ENCODE data around the gene CCDC106. TPM values are rescaled to one million over a fixed set of nuclear protein-coding genes. Genes with fewer than 3 reads are reported as not detected.

CCDC106 gene
- total RNA-seq, 1 experiment from 2014 or later = 47.8 TPM

GRCh38 chr19:55694241-55694655, 46.2 kb downstream of the CCDC106 start:
- no peak for TF ChIP-seq POLR2AphosphoS5 (IDR thresholded peaks at IDR 0.05; ENCODE audit: low read depth, low read length)
- TF ChIP-seq REST (IDR thresholded peaks at IDR 0.05; ENCODE audit: insufficient read depth in 1 of 2, low read depth in 2 of 2, low read length in 1 of 2) = no peak
- no peak for TF ChIP-seq TCF7L2 (IDR thresholded peaks at IDR 0.05; ENCODE audit: low read depth, low read length)
- no peak for TF ChIP-seq CTCF (IDR thresholded peaks at IDR 0.05)
- no peak for TF ChIP-seq SIN3A (IDR thresholded peaks at IDR 0.05; ENCODE audit: borderline replicate concordance, insufficient read depth, low read depth, low read length)
- Histone ChIP-seq H3K27ac (ENCODE audit: low read length) (no peak overlapping the region), H3K4me1 (ENCODE audit: control insufficient read depth, insufficient read depth, low read length) (no peaks in the 10 kb centered on the region), H3K27me3 (ENCODE audit: control insufficient read depth, insufficient read depth, low read length) (no peaks in the 10 kb centered on the region), H3K36me3 (ENCODE audit: control insufficient read depth, insufficient read depth, low read length) (peaks cover 5% of the 10 kb centered on the region), H3K4me3 (ENCODE audit: low read depth in 2 of 2, low read length in 2 of 2) (no peak overlapping the region), H3K9me3 (ENCODE audit: control insufficient read depth, insufficient read depth, low read depth, low read length) (no peaks in the 10 kb centered on the region)
- DNase-seq (ENCODE audit: low read depth, low spot score) = no peak
- intact Hi-C loops (cut with micrococcal nuclease; ENCODE audit: unreplicated experiment) (no loop called here), in situ Hi-C loops (cut with HindIII; ENCODE audit: low pct_unique_long_range_greater_than_20kb, low sequenced_read_pairs) (no loop called here)
- ChIA-PET POLR2A (no interaction called here), CTCF (no interaction called here)
- ATAC-seq = 0 out of 2 replicates have a peak, but pooled peaks have one; percentile 5
- no TSS peak for BruUV-seq (replicated peaks)

- TF ChIP-seq TCF7L2 (IDR thresholded peaks at IDR 0.05; ENCODE audit: low read depth, low read length) (no peak), REST (IDR thresholded peaks at IDR 0.05; ENCODE audit: insufficient read depth in 1 of 2, low read depth in 2 of 2, low read length in 1 of 2) (no peak), CTCF (IDR thresholded peaks at IDR 0.05) (no peak), POLR2AphosphoS5 (IDR thresholded peaks at IDR 0.05; ENCODE audit: low read depth, low read length) (no peak), SIN3A (IDR thresholded peaks at IDR 0.05; ENCODE audit: borderline replicate concordance, insufficient read depth, low read depth, low read length) (no peak)
- no peaks in the 10 kb centered on the region for H3K4me1 ChIP-seq (ENCODE audit: control insufficient read depth, insufficient read depth, low read length)
- no peaks in the 10 kb centered on the region for H3K9me3 ChIP-seq (ENCODE audit: control insufficient read depth, insufficient read depth, low read depth, low read length)
- intact Hi-C loops (cut with micrococcal nuclease; ENCODE audit: unreplicated experiment) (no loop called here), in situ Hi-C loops (cut with HindIII; ENCODE audit: low pct_unique_long_range_greater_than_20kb, low sequenced_read_pairs) (no loop called here)
- H3K27ac ChIP-seq (ENCODE audit: low read length) = no peak overlapping the region
- H3K36me3 ChIP-seq (ENCODE audit: control insufficient read depth, insufficient read depth, low read length) = peaks cover 5% of the 10 kb centered on the region
- H3K4me3 ChIP-seq (ENCODE audit: low read depth in 2 of 2, low read length in 2 of 2) = no peak overlapping the region
- 0 out of 2 replicates have a peak, but pooled peaks have one; percentile 5 for ATAC-seq
- DNase-seq (ENCODE audit: low read depth, low spot score) = no peak
- ChIA-PET POLR2A (no interaction called here), CTCF (no interaction called here)
- no peaks in the 10 kb centered on the region for H3K27me3 ChIP-seq (ENCODE audit: control insufficient read depth, insufficient read depth, low read length)
- no TSS peak for BruUV-seq (replicated peaks)
Observed at GRCh38 chr19:55694656-55695491, 46.9 kb downstream of the CCDC106 start.
